Body of pancreas (tissue), 4 donors: ENCODE measurements around the gene FGF2. TPM values are rescaled to one million over a fixed set of nuclear protein-coding genes. Genes with fewer than 3 reads are reported as not detected.

Experiments used
- ATAC-seq: fragments of 150-250 bp; one replicate; pipeline ENCODE4 v1.9.1; 2016
- DNase-seq, 4 donors: peaks; one replicate each; pipeline ENCODE4 v3.0.0-alpha.2; 2019
- H3K27ac ChIP-seq, 4 donors: fragments of 200-600 bp; sonication (generic); 1 replicate in 3 of 4; 2 replicates in 1 of 4; pipeline versions ENCODE4 v1.5.1 to v1.6.1; 2016 to 2019; ENCODE audit warnings: mild to moderate bottlenecking in 1 of 4, mixed read lengths in 1 of 4, moderate library complexity in 1 of 4
- H3K27me3 ChIP-seq, 2 donors: fragments of 200-600 bp; sonication (generic); one replicate each; pipeline ENCODE4 v1.6.0; 2016; ENCODE audit warnings: mild to moderate bottlenecking in 1 of 2
- H3K36me3 ChIP-seq, 2 donors: fragments of 200-600 bp; sonication (generic); replicated peaks in 1 of 2; 2 replicates each; pipeline ENCODE4 v1.5.1; 2016; ENCODE audit warnings: low read depth in 2 of 2; ENCODE audit not compliant: insufficient read depth in 1 of 2
- H3K4me1 ChIP-seq: fragments of 200-600 bp; sonication (generic); one replicate; pipeline ENCODE4 v1.6.0; 2016
- H3K4me3 ChIP-seq, 2 donors: fragments of 200-600 bp; sonication (generic); 1 replicate in 1 of 2; 2 replicates in 1 of 2; pipeline ENCODE4 v1.5.1; 2016 to 2019
- H3K9me3 ChIP-seq, 3 donors: fragments of 200-600 bp; sonication (generic); 1 replicate in 2 of 3; 2 replicates in 1 of 3; pipeline ENCODE4 v1.5.1; 2016
- POLR2A ChIP-seq, 3 donors: fragments of 450-650 bp; IDR thresholded peaks; one replicate each; pipeline ENCODE4 v1.6.1; 2016; ENCODE audit warnings: antibody characterized with exemption in 3 of 3, mild to moderate bottlenecking in 2 of 3
- WGBS, 2 donors: methylation state at CpG; one replicate each; pipeline ENCODE4 v1.1.5; 2017; 5-methylcytosine and 5-hydroxymethylcytosine counted together
- intact Hi-C: fragments of 100-400 bp; cut with DNase I; formaldehyde crosslinking; loops from one replicate; pipeline ENCODE4 v1.15.1; 2023
- total RNA-seq, 2 donors: library from RNA; depleted of rRNA; stranded (reverse); fragments of >200 nt; gene quantifications; one replicate each; pipeline ENCODE4 v1.1.0, GENCODE V29; 2016
- TF ChIP-seq, protein P1 (sequence below), 7 experiments: fragments of 450-650 bp in 4 of 7; fragments of 200-600 bp in 3 of 7; sonication (generic) in 3 of 7; IDR thresholded peaks; one replicate each; pipeline ENCODE4 v1.5.1; 2016 to 2019; ENCODE audit warnings: antibody characterized with exemption in 7 of 7

The FGF2 gene
- total RNA-seq, 2 donors from 2014 or later, result 1.8 to 2.3 TPM

GRCh38 chr4:122854447-122855352, 28.1 kb downstream of the FGF2 start:
- ATAC-seq, result peak; percentile 38
- Histone ChIP-seq H3K27ac (peak overlapping the region in 2 of 4 donors; percentile 17 to 39), H3K4me1 (peaks cover 13% of the 10 kb centered on the region), H3K27me3 (no peaks in the 10 kb centered on the region), H3K36me3 (no peaks in the 10 kb centered on the region), H3K4me3 (no peak overlapping the region), H3K9me3 (no peaks in the 10 kb centered on the region)
- intact Hi-C loops, result no loop called here
- TF ChIP-seq, protein P1, sequence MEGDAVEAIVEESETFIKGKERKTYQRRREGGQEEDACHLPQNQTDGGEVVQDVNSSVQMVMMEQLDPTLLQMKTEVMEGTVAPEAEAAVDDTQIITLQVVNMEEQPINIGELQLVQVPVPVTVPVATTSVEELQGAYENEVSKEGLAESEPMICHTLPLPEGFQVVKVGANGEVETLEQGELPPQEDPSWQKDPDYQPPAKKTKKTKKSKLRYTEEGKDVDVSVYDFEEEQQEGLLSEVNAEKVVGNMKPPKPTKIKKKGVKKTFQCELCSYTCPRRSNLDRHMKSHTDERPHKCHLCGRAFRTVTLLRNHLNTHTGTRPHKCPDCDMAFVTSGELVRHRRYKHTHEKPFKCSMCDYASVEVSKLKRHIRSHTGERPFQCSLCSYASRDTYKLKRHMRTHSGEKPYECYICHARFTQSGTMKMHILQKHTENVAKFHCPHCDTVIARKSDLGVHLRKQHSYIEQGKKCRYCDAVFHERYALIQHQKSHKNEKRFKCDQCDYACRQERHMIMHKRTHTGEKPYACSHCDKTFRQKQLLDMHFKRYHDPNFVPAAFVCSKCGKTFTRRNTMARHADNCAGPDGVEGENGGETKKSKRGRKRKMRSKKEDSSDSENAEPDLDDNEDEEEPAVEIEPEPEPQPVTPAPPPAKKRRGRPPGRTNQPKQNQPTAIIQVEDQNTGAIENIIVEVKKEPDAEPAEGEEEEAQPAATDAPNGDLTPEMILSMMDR (IDR thresholded peaks at IDR 0.05), result no peak
- TF ChIP-seq POLR2A (IDR thresholded peaks at IDR 0.05), result no peak
- WGBS, 2 donors, result 25 to 33% methylated on average over 10 of the region's 10 CpGs
- no peak for DNase-seq

- no peak overlapping the region for H3K4me3 ChIP-seq
- 75 to 79% methylated on average over 2 of the region's 2 CpGs for WGBS, 2 donors
- no peaks in the 10 kb centered on the region for H3K36me3 ChIP-seq
- no peak for TF ChIP-seq POLR2A (IDR thresholded peaks at IDR 0.05)
- DNase-seq (no peak), ATAC-seq (no peak)
- peak overlapping the region in 1 of 4 donors; percentile 17 for H3K27ac ChIP-seq
- no peaks in the 10 kb centered on the region for H3K27me3 ChIP-seq
- H3K9me3 ChIP-seq, result no peaks in the 10 kb centered on the region
- peaks cover 13% of the 10 kb centered on the region for H3K4me1 ChIP-seq
- intact Hi-C loops, result no loop called here
These were observed 28.8 kb downstream of the FGF2 start for GRCh38 chr4:122855353-122855890.

DNA sequence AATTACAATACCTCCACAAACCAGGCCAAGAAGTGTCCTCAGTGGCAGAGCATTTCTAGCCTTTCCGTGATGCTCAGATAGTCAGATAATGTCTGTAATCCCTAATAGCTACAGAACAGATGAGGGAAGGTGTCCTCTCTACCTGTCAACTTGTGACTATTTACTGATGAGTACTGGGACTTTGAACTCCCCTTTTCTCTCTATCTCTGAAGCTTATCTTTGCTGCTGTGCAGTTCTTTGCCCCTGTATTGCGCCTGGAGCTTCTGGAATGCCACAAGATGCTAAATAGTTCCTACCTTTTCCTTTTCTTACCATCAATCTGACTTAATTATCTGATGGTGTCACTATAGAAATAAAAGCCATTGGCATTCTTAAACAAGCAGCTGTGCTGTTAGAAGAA, 30.5 kb downstream of the FGF2 start:
- peaks cover 13% of the 10 kb centered on the region for H3K4me1 ChIP-seq
- no peaks in the 10 kb centered on the region for H3K9me3 ChIP-seq
- DNase-seq (no peak), ATAC-seq (no peak)
- intact Hi-C loops, result no loop called here
- H3K27ac ChIP-seq, result no peak overlapping the region
- H3K36me3 ChIP-seq, result no peaks in the 10 kb centered on the region
- WGBS, 2 donors, result 78 to 83% methylated on average over 2 of the region's 2 CpGs
- TF ChIP-seq, protein P1 (IDR thresholded peaks at IDR 0.05), result no peak
- TF ChIP-seq POLR2A (IDR thresholded peaks at IDR 0.05), result no peak
- no peak overlapping the region for H3K4me3 ChIP-seq
- H3K27me3 ChIP-seq, result no peaks in the 10 kb centered on the region

- Histone ChIP-seq H3K9me3 (no peaks in the 10 kb centered on the region), H3K27ac (no peak overlapping the region), H3K4me1 (peaks cover 13% of the 10 kb centered on the region), H3K27me3 (no peaks in the 10 kb centered on the region), H3K36me3 (no peaks in the 10 kb centered on the region), H3K4me3 (no peak overlapping the region)
- WGBS, 2 donors, result 58 to 68% methylated on average over 2 of the region's 2 CpGs
- ATAC-seq (no peak), DNase-seq (no peak)
- no peak for TF ChIP-seq POLR2A (IDR thresholded peaks at IDR 0.05)
- TF ChIP-seq, protein P1 (IDR thresholded peaks at IDR 0.05), result no peak
- intact Hi-C loops, result no loop called here
These were observed 32.1 kb downstream of the FGF2 start for GRCh38 chr4:122858705-122859104.

- TF ChIP-seq, protein P1 (IDR thresholded peaks at IDR 0.05), result no peak
- no peak for TF ChIP-seq POLR2A (IDR thresholded peaks at IDR 0.05)
- ATAC-seq (no peak), DNase-seq (no peak)
- Histone ChIP-seq H3K36me3 (no peaks in the 10 kb centered on the region), H3K4me3 (no peak overlapping the region), H3K4me1 (no peaks in the 10 kb centered on the region), H3K27ac (no peak overlapping the region), H3K9me3 (no peaks in the 10 kb centered on the region), H3K27me3 (no peaks in the 10 kb centered on the region)
- WGBS, 2 donors, result 79 to 80% methylated on average over 2 of the region's 2 CpGs
- intact Hi-C loops, result no loop called here
These were observed 34.7 kb downstream of the FGF2 start for GRCh38 chr4:122861172-122861943.
